Renal cortical epithelial cell (primary cell): ENCODE data around the gene KCNJ6. TPM values are rescaled to one million over a fixed set of nuclear protein-coding genes. Genes with fewer than 3 reads are reported as not detected.

Experiments used
- DNase-seq: peaks from one replicate; pipeline ENCODE4 v3.0.0-alpha.2; 2011; ENCODE audit warnings: low read depth
- total RNA-seq: library from RNA; depleted of rRNA; stranded (reverse); fragments of >200 nt; gene quantifications from 2 replicates; pipeline ENCODE4 v1.2.3, GENCODE V29; 2014

The KCNJ6 gene
- total RNA-seq, 1 donor from 2014 or later, result 0.05 TPM

GRCh38 chr21:37904856-37905255, 11.4 kb downstream of the KCNJ6 start:
- no peak for DNase-seq

GRCh38 chr21:37903396-37903795, 12.9 kb downstream of the KCNJ6 start:
- DNase-seq, result no peak

- no peak for DNase-seq
These were observed 17.1 kb downstream of the KCNJ6 start for GRCh38 chr21:37899146-37899545.

GRCh38 chr21:37896788-37897187, 19.5 kb downstream of the KCNJ6 start:
- no peak for DNase-seq

GRCh38 chr21:37891972-37892371, 24.3 kb downstream of the KCNJ6 start:
- DNase-seq, result no peak

- DNase-seq, result no peak
These were observed 27.6 kb downstream of the KCNJ6 start for GRCh38 chr21:37888659-37889058.

GRCh38 chr21:37886726-37887299, 29.4 kb downstream of the KCNJ6 start:
- DNase-seq, result peak; percentile 72

GRCh38 chr21:37886120-37886519, 30.1 kb downstream of the KCNJ6 start:
- no peak for DNase-seq

- peak; percentile 81 for DNase-seq
These were observed 37.2 kb downstream of the KCNJ6 start for GRCh38 chr21:37878946-37879660.

GRCh38 chr21:37877888-37878684, 38.2 kb downstream of the KCNJ6 start:
- no peak for DNase-seq

GRCh38 chr21:37877171-37877570, 39.1 kb downstream of the KCNJ6 start:
- DNase-seq, result peak; percentile 66

- no peak for DNase-seq
These were observed 39.7 kb downstream of the KCNJ6 start for GRCh38 chr21:37876561-37876960.

GRCh38 chr21:37874904-37875780, 41.1 kb downstream of the KCNJ6 start:
- no peak for DNase-seq

- DNase-seq, result no peak
These were observed 41.8 kb downstream of the KCNJ6 start for GRCh38 chr21:37874481-37874880.

- no peak for DNase-seq
These were observed 42.6 kb downstream of the KCNJ6 start for GRCh38 chr21:37873655-37874054.

GRCh38 chr21:37871121-37871862, 45.0 kb downstream of the KCNJ6 start:
- DNase-seq, result peak; percentile 34

- DNase-seq, result no peak
These were observed 46.0 kb downstream of the KCNJ6 start for GRCh38 chr21:37870221-37870620.

GRCh38 chr21:37869661-37870060, 46.6 kb downstream of the KCNJ6 start:
- DNase-seq, result no peak

GRCh38 chr21:37868446-37869295, 47.6 kb downstream of the KCNJ6 start:
- peak; percentile 39 for DNase-seq

- peak; percentile 88 for DNase-seq
These were observed 50.2 kb downstream of the KCNJ6 start for GRCh38 chr21:37866027-37866426.
